Measurements from ENCODE around the gene RAX. TPM values are rescaled to one million over a fixed set of nuclear protein-coding genes. Genes with fewer than 3 reads are reported as not detected.

The RAX gene
- total RNA-seq, 1 experiment from 2014 or later = 0.37 TPM

- peak; percentile 86 for TF ChIP-seq CTCF (conservative IDR thresholded peaks at IDR 0.05)
- H3K27ac ChIP-seq (ENCODE audit: insufficient read length, low read depth, low read length) = no peak overlapping the region
- peaks cover 69% of the 10 kb centered on the region for H3K27me3 Mint-ChIP-seq (ENCODE audit: low read depth)
These were observed 24.0 kb downstream of the RAX start for GRCh38 chr18:59249199-59249774.

More at GRCh38 chr18:59249199-59249774, 24.0 kb downstream of the RAX start:
- Mint-ChIP-seq H3K4me3 (no peak overlapping the region), H3K9me3 (peaks cover 3 to 7% of the 10 kb centered on the region in 2 experiments; a peak in 4 of 5 replicates), H3K4me1 (peaks cover 12 to 16% of the 10 kb centered on the region in 2 experiments), H3K36me3 (ENCODE audit: insufficient read depth in 1 of 3, low read depth in 3 of 3) (no peaks in the 10 kb centered on the region), H3K27ac (no peak overlapping the region)
- H3K4ac ChIP-seq (ENCODE audit: low read depth, low read length) = no peak overlapping the region
- no peak overlapping the region for H4K5ac ChIP-seq (ENCODE audit: insufficient read length, low read depth, low read length)
- no peaks in the 10 kb centered on the region for H3K4me1 ChIP-seq (ENCODE audit: insufficient read depth, low read length)
- H4K8ac ChIP-seq (replicated peaks; ENCODE audit: insufficient read length, low read depth, low read length) = no peak overlapping the region
- H2BK5ac ChIP-seq (ENCODE audit: insufficient read length, low read length) = no peak overlapping the region
- no peaks in the 10 kb centered on the region for H4K20me1 ChIP-seq (ENCODE audit: control insufficient read depth, insufficient read depth, insufficient read length)
- no CpG with 5 or more reads among the region's 5 CpGs for WGBS (ENCODE audit: extremely low coverage, insufficient read length, low lambda C conversion rate)
- H2BK12ac ChIP-seq (ENCODE audit: insufficient read length, low read depth, low read length) = no peak overlapping the region
- H3T11ph ChIP-seq (ENCODE audit: low read length) = no peak overlapping the region
- H4K91ac ChIP-seq (ENCODE audit: insufficient read length, low read depth, low read length) = no peak overlapping the region
- H3K4me2 ChIP-seq (ENCODE audit: insufficient read depth, insufficient read length, low read length) = no peak overlapping the region
- no peak overlapping the region for H2BK15ac ChIP-seq (ENCODE audit: low read depth, low read length)
- no peaks in the 10 kb centered on the region for H3K9me3 ChIP-seq (ENCODE audit: control insufficient read depth, low read depth, low read length)
- H3K9ac ChIP-seq (ENCODE audit: extremely low read depth, insufficient read length, low read length) = no peak overlapping the region
- H3K14ac ChIP-seq (ENCODE audit: insufficient read depth, low read length) = no peak overlapping the region
- H2AK5ac ChIP-seq (ENCODE audit: insufficient read length, low read length) = no peak overlapping the region
- no peak overlapping the region for H2BK20ac ChIP-seq (ENCODE audit: low read depth, low read length, poor library complexity, severe bottlenecking)
- DNase-seq = peak; percentile 55
- H3K79me1 ChIP-seq (ENCODE audit: insufficient read depth, low read depth, low read length, poor library complexity, severe bottlenecking) = no peaks in the 10 kb centered on the region
- no peaks in the 10 kb centered on the region for H3K23me2 ChIP-seq (ENCODE audit: insufficient read length, low read depth, low read length, poor library complexity, severe bottlenecking)
- H3K27me3 ChIP-seq (ENCODE audit: insufficient read depth, low read length) = no peaks in the 10 kb centered on the region
- no peak overlapping the region for H3K56ac ChIP-seq (ENCODE audit: insufficient read length, low read depth, low read length)
- H2BK120ac ChIP-seq (ENCODE audit: low read depth, low read length, poor library complexity, severe bottlenecking) = no peak overlapping the region
- no peak overlapping the region for H2AFZ ChIP-seq (ENCODE audit: low read length)
- H3K23ac ChIP-seq (ENCODE audit: insufficient read length, low read depth, low read length) = no peak overlapping the region
- H3K18ac ChIP-seq (ENCODE audit: insufficient read length, low read depth, low read length) = no peak overlapping the region
- no peaks in the 10 kb centered on the region for H3K79me2 ChIP-seq (ENCODE audit: insufficient read depth, low read length)
